Muscle of back (tissue), 11 donors: ENCODE results near the gene MELK. TPM values are rescaled to one million over a fixed set of nuclear protein-coding genes. Genes with fewer than 3 reads are reported as not detected.

Experiments used
- DNase-seq, 3 donors: peaks; one replicate each; pipeline versions ENCODE4 v3.0.0 to v3.0.0-alpha.2; 2013
- polyA plus RNA-seq, 10 donors: library from polyadenylated mRNA; unstranded; fragments of 120-200 nt; gene quantifications; one replicate each; pipeline ENCODE4 v1.2.1, GENCODE V29; 2013; ENCODE audit not compliant: insufficient read length in 10 of 10

Gene MELK
- polyA plus RNA-seq, 10 donors: 9.1 to 19.9 (median 11.3) TPM

DNA sequence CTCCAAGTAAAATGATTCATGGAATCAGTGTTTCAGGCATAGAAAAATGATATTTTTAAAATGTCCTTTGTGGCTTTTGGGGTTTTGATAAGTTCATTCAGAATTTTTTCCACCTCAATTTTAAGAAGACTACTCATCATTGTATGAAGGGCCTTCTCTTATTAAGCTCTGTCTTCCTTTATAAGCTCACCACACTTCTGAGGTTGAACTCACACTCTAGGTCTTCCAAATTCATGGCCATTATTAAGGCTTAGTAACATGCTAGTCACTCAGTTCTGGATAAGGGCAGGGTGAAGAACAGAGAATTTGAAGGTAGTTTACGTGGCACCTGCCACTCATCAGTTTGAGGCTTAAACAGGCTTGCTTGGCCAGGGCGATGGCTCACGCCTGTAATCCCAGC, 4.2 kb downstream of the MELK start:
- no peak for DNase-seq

DNA sequence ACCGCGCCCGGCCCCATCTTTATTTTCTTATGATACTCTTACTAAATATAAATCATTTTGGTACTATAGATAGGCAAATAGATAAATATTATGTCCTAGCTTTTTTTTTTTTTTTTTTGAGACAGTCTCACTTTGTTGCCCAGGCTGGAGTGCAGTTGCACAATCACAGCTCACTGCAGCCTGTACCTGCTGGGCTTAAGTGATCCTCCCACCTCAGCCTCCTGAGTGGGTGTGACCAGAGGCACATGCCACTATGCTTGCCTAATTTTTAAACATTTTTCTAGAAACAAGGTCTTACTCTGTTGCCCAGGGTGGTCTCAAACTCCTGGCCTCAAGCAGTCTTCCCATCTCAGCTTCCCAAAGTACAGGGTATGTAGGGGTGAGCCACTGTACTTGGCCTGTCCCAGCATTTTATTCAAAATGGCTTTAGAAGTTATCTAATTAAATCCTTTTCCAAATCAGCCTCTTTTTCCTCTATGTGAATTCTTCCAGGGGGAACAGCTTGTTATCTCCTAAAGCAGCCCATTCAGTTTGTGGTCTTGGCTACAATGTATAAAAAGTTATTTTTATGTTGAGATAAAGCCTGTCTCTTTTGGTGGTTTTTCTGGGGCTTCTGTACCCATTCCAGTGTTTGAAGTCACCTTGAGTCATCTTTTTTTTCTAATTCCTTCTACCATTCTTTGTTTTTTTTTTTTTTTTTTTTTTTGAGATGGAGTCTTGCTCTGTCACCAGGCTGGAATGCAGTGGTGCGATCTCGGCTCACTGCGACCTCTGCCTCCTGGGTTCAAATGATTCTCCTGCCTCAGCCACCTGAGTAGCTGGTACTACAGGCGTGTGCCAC, 12.1 kb downstream of the MELK start:
- peak in 1 of 3 donors; percentile 70 for DNase-seq

DNA sequence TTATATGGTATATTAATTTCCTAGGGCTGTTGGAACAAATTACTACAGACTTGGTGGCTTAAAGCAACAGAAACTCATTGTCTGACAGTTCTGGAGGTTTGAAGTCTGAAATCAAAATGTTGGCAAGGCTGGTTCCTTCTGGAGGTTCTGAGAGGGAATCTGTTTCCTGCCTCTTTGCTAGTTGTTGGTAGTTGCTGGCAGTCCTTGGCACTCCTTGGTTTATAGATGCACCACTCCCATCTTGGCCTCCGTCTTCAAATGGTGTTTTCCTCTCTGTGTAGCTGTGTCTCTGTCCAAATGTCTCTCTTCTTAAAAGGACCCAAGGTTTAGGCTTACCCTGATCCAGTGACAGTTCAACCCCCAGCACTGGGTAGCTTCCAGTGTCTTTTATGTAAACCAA, 17.5 kb downstream of the MELK start:
- no peak for DNase-seq

DNA sequence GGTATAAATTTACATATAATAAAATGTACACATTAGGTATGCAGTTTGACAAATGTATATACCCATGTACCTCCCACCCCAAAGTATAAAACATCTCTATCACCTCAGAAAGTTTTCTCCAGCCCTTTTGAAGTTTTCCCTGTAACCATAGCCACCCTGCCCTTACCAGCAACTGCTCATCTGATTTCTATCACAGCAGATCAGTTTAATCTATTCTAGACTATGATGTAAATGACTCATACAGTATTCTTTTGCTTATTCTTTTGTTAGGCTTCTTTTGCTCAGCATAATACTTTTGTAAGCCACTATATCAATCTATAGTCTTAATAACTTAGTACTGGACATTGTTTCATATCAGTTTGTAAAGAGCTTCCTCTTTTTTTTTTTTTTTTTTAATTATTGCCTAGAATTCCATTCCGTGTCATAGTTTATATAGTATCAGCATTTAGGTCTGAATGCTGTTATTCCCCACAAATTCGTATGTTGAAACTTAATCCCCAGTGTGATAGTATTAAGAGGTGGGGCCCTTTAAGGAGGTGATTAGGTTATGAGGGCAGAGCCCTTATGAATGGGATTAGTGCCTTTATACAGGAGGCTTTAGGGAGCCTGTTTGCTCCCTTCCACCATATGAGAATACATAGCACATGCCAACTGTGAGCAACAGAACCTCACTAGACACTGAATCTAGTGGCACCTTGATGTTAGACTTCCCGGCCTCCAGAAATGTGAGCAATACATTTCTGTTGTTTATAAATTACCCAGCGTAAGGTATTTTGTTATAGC, 20.3 kb downstream of the MELK start:
- no peak for DNase-seq

DNA sequence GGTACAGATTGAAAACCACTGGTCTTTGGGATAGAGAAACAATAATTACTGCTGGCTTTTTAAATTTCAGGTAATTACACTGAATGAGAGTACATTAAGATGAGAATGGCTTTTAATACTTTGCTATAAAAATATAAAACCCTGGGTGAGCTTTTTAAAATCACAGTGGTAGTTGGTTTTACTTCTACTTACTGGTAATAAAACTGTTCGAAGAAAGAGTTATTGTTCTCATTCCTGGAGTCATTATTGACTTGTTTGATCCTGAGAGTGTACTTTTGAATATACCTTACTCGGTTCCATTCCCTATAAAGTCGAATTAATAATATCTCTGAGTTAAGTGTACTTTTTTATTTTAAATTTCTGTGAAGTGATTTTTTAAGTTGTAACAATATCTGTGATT, 21.5 kb downstream of the MELK start:
- no peak for DNase-seq

DNA sequence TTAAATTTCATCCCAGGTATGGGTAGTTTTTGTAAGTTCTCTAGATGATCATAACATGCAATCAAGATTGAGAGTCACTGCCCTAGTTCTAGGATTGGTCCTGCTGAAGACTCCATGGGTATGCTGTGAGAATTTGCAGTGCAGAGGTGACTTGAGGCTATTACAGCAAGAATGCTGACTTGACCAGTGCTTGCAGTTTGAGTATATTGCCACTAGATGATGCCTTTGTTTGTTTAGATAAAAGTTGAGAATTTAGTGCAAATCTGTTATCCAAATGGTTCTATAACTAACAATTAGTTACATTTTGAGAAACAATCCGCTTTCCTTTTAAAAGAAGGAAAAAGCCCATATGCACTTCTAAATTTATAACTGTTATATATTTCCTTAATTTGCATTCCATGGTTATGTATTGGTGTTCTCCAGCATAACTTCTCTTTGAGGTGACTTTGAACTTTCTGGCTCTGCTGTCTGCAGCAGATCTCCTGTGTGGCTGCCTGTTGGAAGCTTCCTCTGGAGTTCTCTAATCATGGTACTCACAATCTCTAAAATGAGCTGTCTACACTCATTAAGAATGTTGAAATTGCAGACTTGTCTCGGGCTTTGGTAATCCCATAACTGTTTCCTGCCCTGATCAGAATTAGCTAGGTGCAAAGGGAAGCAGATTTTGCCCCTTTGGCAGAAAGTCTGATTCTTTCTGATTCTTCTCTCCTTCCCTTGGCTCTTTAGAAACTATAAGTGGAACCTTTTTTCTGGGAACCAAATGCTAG, 24.9 kb downstream of the MELK start:
- DNase-seq: peak in 2 of 3 donors; percentile 3 to 10

DNA sequence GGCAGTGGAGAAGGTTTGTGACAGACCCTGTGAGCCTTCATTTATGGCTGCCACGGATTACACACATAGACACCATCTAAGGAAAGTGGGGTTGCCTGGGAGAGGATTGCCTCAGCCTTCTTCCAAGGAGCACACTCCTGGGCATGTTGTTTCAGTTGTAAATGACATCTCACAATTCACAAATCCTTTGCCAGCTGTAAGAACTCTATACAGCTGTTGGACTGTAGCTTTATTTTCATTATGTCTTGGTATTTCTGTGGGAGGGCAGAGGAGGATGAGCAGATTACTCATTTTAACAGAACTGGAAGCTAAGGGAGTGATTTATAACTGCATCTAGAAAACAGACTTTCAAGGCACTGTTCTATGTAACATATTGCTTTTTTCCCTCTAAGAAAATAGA, 25.6 kb downstream of the MELK start:
- no peak for DNase-seq

DNA sequence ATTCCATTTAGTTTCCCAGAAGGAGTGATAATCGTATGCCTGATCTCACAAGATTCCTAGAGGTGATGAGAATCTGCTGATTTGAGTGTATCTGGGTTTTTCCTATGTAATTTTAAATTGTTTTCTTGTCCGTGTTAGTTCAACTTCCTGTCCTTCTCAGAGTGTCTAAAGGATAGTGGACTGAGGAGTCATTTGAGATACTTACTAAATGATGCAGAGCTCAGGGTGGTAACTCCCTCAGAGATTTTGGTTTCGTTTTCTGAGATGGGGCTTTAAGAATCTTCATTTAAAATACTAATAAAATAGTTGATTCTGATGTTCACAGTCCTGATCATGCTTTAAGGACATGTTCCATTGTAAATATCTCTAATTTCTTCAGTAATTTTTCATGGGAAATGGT, 30.3 kb downstream of the MELK start:
- no peak for DNase-seq

DNA sequence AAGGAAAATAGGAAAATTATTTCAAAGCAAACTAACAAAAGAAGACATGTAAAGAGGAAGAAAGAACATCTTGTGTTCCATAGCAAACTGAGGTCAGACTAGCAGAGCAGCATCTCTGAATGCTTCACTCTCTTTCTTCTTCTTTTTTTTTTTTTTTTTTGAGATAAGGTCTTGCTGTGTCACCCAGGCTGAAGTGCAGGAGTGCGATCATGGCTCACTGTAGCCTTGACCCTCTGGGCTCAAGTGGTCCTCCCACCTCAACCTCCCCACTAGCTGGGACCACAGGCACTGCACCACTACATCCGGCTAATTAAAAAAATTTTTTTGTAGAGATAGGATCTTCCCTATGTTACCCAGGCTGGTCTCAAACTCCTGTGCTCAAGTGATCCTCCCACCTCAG, 36.6 kb downstream of the MELK start:
- no peak for DNase-seq

DNA sequence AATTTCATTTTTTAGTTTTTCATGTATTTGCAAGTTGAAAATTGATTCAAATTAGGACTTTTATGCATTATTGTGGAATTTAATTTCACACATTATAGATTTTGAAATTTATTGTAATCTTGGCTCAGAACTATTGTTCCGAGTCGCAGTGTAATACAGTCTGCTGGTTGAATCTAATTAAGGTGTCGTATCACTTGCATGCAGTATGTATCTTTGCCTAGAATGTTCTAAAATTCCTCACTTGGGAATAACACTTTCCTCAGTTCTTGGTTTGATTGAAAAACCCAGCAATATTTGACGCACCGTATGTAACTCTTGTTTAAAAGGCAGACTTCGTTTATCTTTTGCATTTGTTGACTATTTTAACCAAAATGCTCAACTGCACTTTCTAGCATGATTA, 49.4 kb downstream of the MELK start:
- DNase-seq: no peak

DNA sequence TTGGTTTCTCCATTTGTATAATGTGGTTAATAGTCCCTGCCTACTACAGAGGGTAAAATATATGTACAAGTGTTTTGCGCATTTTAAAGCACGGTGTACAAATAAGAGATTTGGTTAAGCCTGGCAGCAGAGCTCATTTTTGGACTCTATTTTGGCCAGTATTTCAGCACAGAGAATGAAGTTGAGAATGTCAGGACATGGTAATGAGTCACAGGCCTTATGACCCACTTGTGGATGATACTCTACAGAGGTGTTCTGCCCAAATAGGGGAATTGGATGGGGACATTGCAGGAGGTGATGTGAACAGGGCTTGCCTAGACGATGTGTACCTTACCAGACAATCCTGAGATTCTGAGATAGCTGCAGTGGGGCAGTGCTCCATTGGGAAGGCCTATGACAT, 50.6 kb downstream of the MELK start:
- no peak for DNase-seq

DNA sequence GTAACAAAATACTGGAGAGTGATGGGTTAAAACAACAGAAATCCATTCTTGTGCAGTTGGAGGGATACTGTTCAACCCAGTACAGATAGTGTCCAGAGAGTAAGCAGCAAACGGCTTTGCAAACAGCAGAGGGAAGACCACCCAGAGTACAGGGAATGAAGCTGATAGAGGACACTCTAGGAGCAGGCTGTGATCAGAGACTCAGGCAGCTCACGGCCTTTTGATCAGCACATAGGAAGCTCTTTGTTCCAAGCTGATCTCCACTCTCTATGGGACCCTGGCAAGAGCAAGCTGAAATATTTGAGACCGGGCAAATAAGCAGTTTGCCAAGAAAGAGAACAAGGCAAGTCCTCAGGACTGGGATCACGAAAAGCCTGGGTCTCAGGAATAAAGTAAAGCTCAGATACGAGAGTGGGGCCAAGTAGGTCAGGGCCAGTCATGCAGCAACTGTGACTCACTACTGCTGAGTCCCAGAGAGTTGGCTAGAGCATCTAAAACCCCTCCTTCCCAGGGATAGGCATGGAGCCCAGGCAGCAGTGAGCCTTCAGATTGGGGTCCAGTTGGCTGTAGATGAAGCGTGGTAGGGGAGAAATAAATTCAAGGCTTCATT, 52.4 kb downstream of the MELK start:
- peak; percentile 37 to 63 (median 50) for DNase-seq

DNA sequence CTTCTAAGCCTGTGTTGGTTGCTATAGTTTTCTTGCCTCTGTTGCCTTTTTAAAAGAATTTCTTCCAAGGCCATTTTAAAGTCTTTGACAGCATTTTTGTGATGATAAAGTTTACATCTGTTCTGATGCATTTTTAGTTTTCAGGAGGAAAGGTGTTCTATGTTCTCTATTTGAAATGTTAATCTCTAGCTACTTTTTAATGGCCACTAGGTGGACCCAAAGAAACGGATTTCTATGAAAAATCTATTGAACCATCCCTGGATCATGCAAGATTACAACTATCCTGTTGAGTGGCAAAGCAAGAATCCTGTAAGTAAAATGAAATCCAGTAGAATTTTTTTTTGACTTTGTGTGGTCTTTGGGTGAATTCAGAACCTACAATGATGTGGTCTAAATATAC, 60.2 kb downstream of the MELK start:
- peak in 2 of 3 donors; percentile 5 to 20 for DNase-seq

DNA sequence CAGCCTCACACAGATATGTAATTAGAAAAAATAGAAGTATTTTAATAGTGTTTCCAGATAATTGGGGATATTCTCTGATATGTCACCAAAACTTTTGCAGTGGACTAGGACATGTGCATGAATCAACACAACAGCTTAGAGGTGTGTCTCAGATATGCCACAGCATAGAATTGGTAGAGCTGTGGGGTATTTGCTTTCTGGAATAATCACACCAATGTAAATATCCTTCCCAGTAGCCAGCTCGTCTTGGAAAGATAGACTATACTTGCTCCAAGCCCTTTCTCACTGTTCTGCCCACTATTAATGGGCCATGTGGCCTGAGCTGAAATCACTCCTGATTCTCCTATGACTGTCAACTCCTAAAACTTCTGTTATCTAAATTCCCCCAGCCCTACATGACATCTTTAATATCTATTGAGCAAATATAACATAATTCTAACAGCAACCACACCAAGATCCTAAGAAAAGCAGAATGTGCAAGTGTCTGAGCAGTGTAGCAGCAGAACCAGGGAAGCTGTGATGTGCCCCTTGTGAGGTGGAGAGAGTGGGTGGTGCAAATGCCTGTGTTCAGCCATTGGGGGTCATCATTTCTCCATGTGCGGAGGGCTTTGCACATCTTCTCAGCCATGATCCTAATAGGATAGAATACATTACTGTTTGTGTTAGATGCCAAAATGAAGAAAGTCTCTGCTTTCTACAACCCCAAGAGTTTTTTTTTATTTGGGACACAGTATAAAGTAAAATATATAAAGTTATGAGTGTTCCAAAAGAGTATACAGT, 65.0 kb downstream of the MELK start:
- no peak for DNase-seq

DNA sequence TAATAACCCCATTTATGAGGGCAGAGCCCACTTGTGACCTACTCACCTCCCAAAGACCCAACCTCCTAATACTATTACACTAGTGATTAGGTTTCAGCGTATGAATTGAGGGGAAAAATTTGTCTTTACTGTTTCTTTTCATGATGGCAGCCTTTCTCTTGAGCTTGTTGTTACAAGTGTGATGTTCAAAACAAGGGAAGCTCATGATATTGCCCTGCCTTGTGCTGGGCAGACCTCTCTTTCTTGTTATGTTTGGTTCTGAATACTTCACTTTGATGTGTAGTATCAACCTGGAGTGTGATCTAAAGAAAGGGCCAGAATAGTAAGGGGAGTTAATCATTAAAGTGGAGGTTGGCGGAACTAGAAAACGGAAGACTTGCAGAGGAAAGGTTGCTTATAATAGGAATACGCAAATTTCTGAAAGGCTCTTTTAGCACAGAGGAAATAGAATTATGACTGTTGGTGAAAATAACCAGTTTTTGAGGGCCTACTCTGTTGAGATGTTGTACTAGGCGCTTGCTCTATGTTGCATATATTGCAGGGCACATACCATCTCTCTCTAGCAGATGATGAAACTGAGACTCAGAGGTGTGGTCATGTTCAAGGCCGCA, 68.2 kb downstream of the MELK start:
- DNase-seq: no peak

DNA sequence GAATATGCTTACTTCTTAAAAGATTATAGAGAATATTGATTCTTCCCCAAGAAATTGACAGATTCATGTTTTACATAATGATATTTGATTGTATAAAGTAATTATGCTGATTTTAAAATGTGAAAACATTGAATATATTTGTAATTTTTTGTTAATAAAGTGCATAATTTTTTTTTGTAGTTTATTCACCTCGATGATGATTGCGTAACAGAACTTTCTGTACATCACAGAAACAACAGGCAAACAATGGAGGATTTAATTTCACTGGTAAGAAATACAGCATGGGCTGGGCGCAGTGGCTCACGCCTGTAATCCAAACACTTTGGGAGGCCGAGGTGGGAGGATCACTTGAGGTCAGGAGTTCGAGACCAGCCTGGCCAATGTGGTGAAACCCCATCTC, 70.1 kb downstream of the MELK start:
- DNase-seq: no peak

DNA sequence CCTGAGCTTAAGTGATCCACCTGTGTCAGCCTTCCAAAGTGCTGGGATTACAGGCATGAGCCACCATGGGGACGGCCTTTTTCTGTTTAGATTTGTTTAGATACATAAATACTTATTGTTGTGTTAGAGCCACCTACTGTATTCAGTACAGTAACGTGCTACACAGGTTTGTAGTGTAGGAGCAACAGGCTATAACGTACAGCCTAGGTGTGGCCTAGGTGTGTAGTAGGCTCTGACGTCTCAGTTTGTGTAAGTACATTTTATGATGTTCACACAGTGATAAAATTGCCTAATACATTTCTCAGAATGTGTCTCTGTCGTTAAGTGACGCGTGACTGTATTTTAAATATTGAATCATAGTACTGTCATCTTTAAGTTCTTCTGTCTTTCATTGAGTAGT, 84.1 kb downstream of the MELK start:
- no peak for DNase-seq

DNA sequence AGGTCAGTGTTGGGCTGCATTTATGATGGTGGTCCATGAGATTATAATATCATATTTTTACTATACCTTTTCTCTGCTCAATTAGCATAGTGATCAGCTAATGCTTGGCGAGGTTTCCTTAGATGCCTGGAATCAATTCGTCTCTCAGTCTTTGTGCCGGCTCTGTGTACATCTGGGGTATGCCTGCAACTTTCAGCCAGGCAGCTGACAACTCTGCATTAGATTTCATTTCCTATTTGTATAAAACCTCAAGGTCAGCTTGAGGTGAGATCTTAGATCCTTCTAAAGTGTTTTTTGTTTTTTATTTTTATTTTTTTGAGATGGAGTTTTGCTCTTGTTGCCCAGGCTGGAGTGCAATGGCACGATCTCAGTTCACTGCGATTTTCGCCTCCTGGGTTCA, 86.8 kb downstream of the MELK start:
- no peak for DNase-seq

DNA sequence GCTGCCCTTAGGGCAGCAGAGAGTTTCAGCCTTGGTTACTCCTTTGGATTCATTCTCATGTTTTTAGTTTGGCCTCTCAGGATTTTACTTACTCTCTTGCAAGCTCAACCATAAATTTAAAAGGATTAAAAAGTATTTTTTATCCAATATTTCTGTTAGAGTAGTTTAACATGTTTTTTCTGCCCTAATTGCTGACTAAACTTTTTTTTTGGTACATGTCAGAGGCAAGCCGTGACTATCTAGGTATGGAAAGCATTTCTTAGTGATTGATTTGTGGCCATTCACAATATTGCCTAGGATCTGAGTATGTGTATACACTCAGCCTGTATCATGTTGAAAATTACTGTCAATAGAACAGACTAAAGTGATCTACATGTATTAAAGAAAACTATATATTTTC, 92.1 kb downstream of the MELK start:
- DNase-seq: no peak

DNA sequence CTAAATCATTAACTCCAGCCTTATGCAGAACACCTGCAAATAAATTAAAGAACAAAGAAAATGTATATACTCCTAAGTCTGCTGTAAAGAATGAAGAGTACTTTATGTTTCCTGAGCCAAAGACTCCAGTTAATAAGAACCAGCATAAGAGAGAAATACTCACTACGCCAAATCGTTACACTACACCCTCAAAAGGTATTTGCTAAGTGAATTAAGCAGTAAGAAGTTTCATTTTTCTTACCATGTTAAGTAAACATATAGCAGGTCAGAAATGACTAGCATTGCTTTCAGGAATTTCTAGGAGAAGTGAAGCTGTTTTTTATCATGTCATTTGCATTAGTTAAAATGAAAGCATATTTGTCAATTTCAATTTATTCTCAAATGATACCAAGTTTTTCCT, 92.7 kb downstream of the MELK start:
- DNase-seq: no peak

DNA sequence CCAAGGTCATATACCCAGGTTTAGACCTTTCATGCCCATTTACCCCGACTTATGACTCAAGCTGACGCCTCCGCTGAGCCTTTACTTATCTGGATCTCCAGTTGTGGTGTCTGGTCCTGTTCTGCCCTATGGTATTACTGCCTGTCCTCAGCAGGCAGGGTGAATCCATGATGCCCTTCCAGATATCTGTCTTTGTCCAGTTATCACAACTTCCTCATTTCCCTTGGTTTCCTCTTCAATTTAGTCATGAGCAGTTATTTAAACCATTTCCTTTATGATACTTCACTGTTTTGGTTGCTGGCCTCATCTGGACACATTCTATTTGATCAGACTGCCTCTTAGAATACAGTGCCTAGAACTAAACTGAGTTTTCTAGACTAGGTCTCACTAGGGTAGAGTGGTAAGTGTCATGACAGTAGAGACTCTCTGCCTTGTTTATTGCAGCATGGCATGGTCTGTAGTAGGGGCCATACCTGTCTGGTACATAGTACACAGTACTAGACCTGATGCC, 93.3 kb downstream of the MELK start:
- DNase-seq: no peak
